ENCODE data around the gene BLOC1S3. TPM values are rescaled to one million over a fixed set of nuclear protein-coding genes. Genes with fewer than 3 reads are reported as not detected.
A peak's percentile ranks its signal among the peaks of the same experiment; 100 is the strongest.

The BLOC1S3 gene
- total and polyA plus RNA-seq, 2 of the 13 experiments (the other 11 are each of a cell fraction or from before 2014, with no cell fraction given), result 4.3 to 4.8 TPM

- no peak for TF ChIP-seq MATR3 (CRISPR knock-in tag; IDR thresholded peaks at IDR 0.05)
- no peak for TF ChIP-seq E2F1 (CRISPR knock-in tag; IDR thresholded peaks at IDR 0.05)
- TF ChIP-seq SYNCRIP (IDR thresholded peaks at IDR 0.05; ENCODE audit: insufficient read depth, low read depth, low read length), result no peak
- no peak for TF ChIP-seq PBX2 (CRISPR knock-in tag; IDR thresholded peaks at IDR 0.05)
- TF ChIP-seq ZNF276 (CRISPR knock-in tag; IDR thresholded peaks at IDR 0.05; ENCODE audit: low read depth), result 0 out of 2 replicates have a peak, but pooled peaks have one; percentile 58
- TF ChIP-seq ZNF343 (CRISPR knock-in tag; IDR thresholded peaks at IDR 0.05), result no peak
- no peak for TF ChIP-seq CHCHD3 (CRISPR knock-in tag; IDR thresholded peaks at IDR 0.05)
- no peak for TF ChIP-seq RBM22 (optimal IDR thresholded peaks at IDR 0.05; ENCODE audit: low read length)
- no peak for TF ChIP-seq SIX1 (CRISPR knock-in tag; IDR thresholded peaks at IDR 0.05; ENCODE audit: borderline replicate concordance)
- no peak for TF ChIP-seq CBX2 (IDR thresholded peaks at IDR 0.05; ENCODE audit: low read depth, low read length)
- TF ChIP-seq CBX2 (CRISPR knock-in tag; IDR thresholded peaks at IDR 0.05; ENCODE audit: low read depth), result no peak
- no peak for TF ChIP-seq NFIC (IDR thresholded peaks at IDR 0.05; ENCODE audit: low read length)
- TF ChIP-seq ZNF687 (CRISPR knock-in tag; IDR thresholded peaks at IDR 0.05), result peak; percentile 64
- TF ChIP-seq DBP (CRISPR knock-in tag; IDR thresholded peaks at IDR 0.05; ENCODE audit: not compliant biosample characterization), result no peak
- TF ChIP-seq DNMT3B (CRISPR knock-in tag; conservative IDR thresholded peaks at IDR 0.05), result no peak
- no peak for TF ChIP-seq NFE2L1 (CRISPR knock-in tag; IDR thresholded peaks at IDR 0.05; ENCODE audit: borderline replicate concordance)
- TF ChIP-seq ZNF441 (CRISPR knock-in tag; IDR thresholded peaks at IDR 0.05; ENCODE audit: borderline replicate concordance), result no peak
- TF ChIP-seq ATF7-NPFF (CRISPR knock-in tag; IDR thresholded peaks at IDR 0.05; ENCODE audit: low read depth), result no peak
Measured at GRCh38 chr19:45154064-45154827, 24.3 kb upstream of the BLOC1S3 start (continued).

Data from HepG2 (cell line).